Caco-2 (cell line): ENCODE measurements around the gene STEAP3. TPM values are rescaled to one million over a fixed set of nuclear protein-coding genes. Genes with fewer than 3 reads are reported as not detected.

ENCODE experiments used
- BruUV-seq: library from RNA; stranded (reverse); fragments of 400-500 nt; replicated peaks from 2 replicates; lab custom pipeline; 2021; lab: Mats Ljungman, UMichigan
- CTCF ChIA-PET: fragments of 300-600 bp; sonication (Branson Sonifier 250); formaldehyde crosslinking; loops from one replicate; lab custom pipeline; 2022; ENCODE audit warnings: antibody characterized with exemption; lab: Charles Lee
- POLR2A ChIA-PET: fragments of 300-600 bp; sonication (Branson Sonifier 250); formaldehyde crosslinking; loops from one replicate; lab custom pipeline; 2022; ENCODE audit warnings: antibody characterized with exemption; lab: Charles Lee
- DNase-seq, 2 experiments: peaks; one replicate each; pipeline versions ENCODE4 v3.0.0 to v3.0.0-alpha.2; 2020 to 2022
- H3K27me3 ChIP-seq: replicated peaks from 2 replicates; pipeline ENCODE4 v1.6.0; 2011; ENCODE audit warnings: low read length; ENCODE audit not compliant: control insufficient read depth, insufficient read depth
- H3K36me3 ChIP-seq: 2 replicates; pipeline ENCODE4 v1.5.1; 2011; ENCODE audit warnings: low read length; ENCODE audit not compliant: control insufficient read depth, insufficient read depth
- H3K4me1 ChIP-seq: fragments of 250-450 bp; sonication (Bioruptor Pico); 2 replicates; pipeline ENCODE4 v1.5.1; 2020; ENCODE audit warnings: mild to moderate bottlenecking
- H3K4me3 ChIP-seq: 2 replicates; pipeline ENCODE4 v1.5.1; 2011; ENCODE audit warnings: low read depth, mild to moderate bottlenecking, control low read depth, low read length
- H3K9me3 ChIP-seq: fragments of 250-450 bp; sonication (Bioruptor Pico); 2 replicates; pipeline ENCODE4 v1.5.1; 2020; ENCODE audit warnings: mild to moderate bottlenecking, moderate library complexity
- H3K27ac Mint-ChIP-seq: one replicate; pipeline ENCODE4 v1.8.0; 2022; ENCODE audit warnings: mixed read lengths; ENCODE audit not compliant: unreplicated experiment
- H3K27me3 Mint-ChIP-seq: one replicate; pipeline ENCODE4 v1.8.0; 2022; ENCODE audit warnings: mixed read lengths; ENCODE audit not compliant: insufficient read depth, unreplicated experiment
- H3K36me3 Mint-ChIP-seq: one replicate; pipeline ENCODE4 v1.8.0; 2022; ENCODE audit warnings: mild to moderate bottlenecking, mixed read lengths; ENCODE audit not compliant: insufficient read depth, unreplicated experiment
- H3K4me1 Mint-ChIP-seq: one replicate; pipeline ENCODE4 v1.8.0; 2022; ENCODE audit warnings: low read depth, mixed read lengths; ENCODE audit not compliant: unreplicated experiment
- H3K4me3 Mint-ChIP-seq: one replicate; pipeline ENCODE4 v1.8.0; 2022; ENCODE audit warnings: mild to moderate bottlenecking, moderate library complexity, mixed read lengths; ENCODE audit not compliant: unreplicated experiment
- H3K9me3 Mint-ChIP-seq: one replicate; pipeline ENCODE4 v1.8.0; 2022; ENCODE audit warnings: mixed read lengths; ENCODE audit not compliant: unreplicated experiment
- intact Hi-C: fragments of 100-400 bp; cut with micrococcal nuclease; formaldehyde crosslinking; loops from one replicate; pipeline ENCODE4 v1.10.0; 2022; ENCODE audit not compliant: unreplicated experiment
- total RNA-seq: library from RNA; stranded (reverse); gene quantifications from 2 replicates; pipeline ENCODE4 v1.2.3, GENCODE V29; 2022
- TF ChIP-seq, protein P1 (sequence below), 2 experiments: fragments of 200-600 bp in 1 of 2; IDR thresholded peaks; 1 replicate in 1 of 2; 2 replicates in 1 of 2; pipeline versions ENCODE4 v1.5.1 to v1.8.0; 2011 to 2022; ENCODE audit warnings: antibody characterized with exemption in 1 of 2, control low read depth in 1 of 2, inconsistent platforms in 1 of 2, low read depth in 1 of 2, low read length in 1 of 2, mild to moderate bottlenecking in 1 of 2, moderate library complexity in 1 of 2; ENCODE audit not compliant: insufficient read depth in 1 of 2, severe bottlenecking in 1 of 2, unreplicated experiment in 1 of 2

STEAP3 gene
- total RNA-seq, 1 experiment from 2014 or later = 20.4 TPM

DNA sequence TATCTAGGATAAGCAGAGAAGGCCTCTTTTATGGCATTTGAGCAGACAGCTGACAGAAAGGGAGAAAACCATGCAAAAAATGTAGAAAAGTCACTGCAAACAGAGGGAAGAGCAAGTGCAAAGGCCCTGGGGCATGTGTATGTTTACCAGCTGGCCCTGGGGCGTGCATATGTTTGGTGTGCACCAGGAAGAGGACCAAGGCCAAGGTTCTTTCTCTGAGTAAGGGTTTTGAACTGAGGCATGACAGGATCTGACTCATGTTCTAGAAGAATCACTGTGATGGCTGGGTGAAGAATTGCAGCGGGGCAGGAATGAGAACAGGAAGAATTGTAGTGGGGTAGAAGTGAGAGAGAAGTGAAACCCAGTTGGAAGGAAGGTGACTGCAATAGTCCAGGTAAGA is 69.6 kb downstream of the STEAP3 start:
- no peak overlapping the region for H3K4me3 Mint-ChIP-seq
- no peaks in the 10 kb centered on the region for H3K9me3 ChIP-seq
- ChIA-PET POLR2A (no interaction called here), CTCF (no interaction called here)
- BruUV-seq = no TSS peak
- no peaks in the 10 kb centered on the region for H3K4me1 Mint-ChIP-seq
- H3K27me3 Mint-ChIP-seq = no peaks in the 10 kb centered on the region
- TF ChIP-seq, protein P1, sequence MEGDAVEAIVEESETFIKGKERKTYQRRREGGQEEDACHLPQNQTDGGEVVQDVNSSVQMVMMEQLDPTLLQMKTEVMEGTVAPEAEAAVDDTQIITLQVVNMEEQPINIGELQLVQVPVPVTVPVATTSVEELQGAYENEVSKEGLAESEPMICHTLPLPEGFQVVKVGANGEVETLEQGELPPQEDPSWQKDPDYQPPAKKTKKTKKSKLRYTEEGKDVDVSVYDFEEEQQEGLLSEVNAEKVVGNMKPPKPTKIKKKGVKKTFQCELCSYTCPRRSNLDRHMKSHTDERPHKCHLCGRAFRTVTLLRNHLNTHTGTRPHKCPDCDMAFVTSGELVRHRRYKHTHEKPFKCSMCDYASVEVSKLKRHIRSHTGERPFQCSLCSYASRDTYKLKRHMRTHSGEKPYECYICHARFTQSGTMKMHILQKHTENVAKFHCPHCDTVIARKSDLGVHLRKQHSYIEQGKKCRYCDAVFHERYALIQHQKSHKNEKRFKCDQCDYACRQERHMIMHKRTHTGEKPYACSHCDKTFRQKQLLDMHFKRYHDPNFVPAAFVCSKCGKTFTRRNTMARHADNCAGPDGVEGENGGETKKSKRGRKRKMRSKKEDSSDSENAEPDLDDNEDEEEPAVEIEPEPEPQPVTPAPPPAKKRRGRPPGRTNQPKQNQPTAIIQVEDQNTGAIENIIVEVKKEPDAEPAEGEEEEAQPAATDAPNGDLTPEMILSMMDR (IDR thresholded peaks at IDR 0.05; ENCODE audit: insufficient read depth in 1 of 2, low read depth in 1 of 2, low read length in 1 of 2, severe bottlenecking in 1 of 2, unreplicated experiment in 1 of 2) = no peak
- DNase-seq = no peak
- no peaks in the 10 kb centered on the region for H3K9me3 Mint-ChIP-seq
- intact Hi-C loops = loop anchor here (5.0 kb wide), 1 partner anchor 111 kb away; no protein-coding TSS in a partner anchor
- H3K36me3 Mint-ChIP-seq = no peaks in the 10 kb centered on the region
- no peaks in the 10 kb centered on the region for H3K36me3 ChIP-seq
- no peaks in the 10 kb centered on the region for H3K4me1 ChIP-seq
- no peaks in the 10 kb centered on the region for H3K27me3 ChIP-seq
- no peak overlapping the region for H3K27ac Mint-ChIP-seq
- no peak overlapping the region for H3K4me3 ChIP-seq

DNA sequence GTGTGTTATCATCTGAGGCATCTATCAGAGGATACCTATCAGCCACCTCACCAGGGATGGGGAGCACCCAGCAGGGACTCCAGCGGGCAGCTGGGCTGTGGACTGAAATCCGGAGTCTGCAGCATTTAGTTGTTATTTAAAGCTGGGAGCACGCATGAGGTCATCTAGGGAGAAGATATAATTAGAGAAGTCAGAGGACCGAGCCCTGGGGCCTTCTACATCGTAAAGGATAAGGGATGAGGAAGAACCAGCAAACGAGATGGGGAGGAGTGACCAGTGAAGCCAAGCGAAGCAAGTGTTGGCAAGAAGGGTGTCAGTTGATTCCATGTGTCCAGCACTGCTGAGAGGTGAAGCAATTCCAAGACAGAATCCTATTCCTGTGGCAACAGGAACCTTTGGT is 70.3 kb downstream of the STEAP3 start:
- Mint-ChIP-seq H3K4me1 (no peaks in the 10 kb centered on the region), H3K4me3 (no peak overlapping the region), H3K9me3 (no peaks in the 10 kb centered on the region), H3K36me3 (no peaks in the 10 kb centered on the region), H3K27ac (no peak overlapping the region), H3K27me3 (no peaks in the 10 kb centered on the region)
- ChIA-PET POLR2A (no interaction called here), CTCF (no interaction called here)
- no peaks in the 10 kb centered on the region for H3K4me1 ChIP-seq
- no peaks in the 10 kb centered on the region for H3K36me3 ChIP-seq
- intact Hi-C loops = loop anchor here (5.0 kb wide), 1 partner anchor 112 kb away; no protein-coding TSS in a partner anchor
- TF ChIP-seq, protein P1 (IDR thresholded peaks at IDR 0.05; ENCODE audit: insufficient read depth in 1 of 2, low read depth in 1 of 2, low read length in 1 of 2, severe bottlenecking in 1 of 2, unreplicated experiment in 1 of 2) = no peak
- no peak for DNase-seq
- no TSS peak for BruUV-seq
- no peak overlapping the region for H3K4me3 ChIP-seq
- no peaks in the 10 kb centered on the region for H3K9me3 ChIP-seq
- H3K27me3 ChIP-seq = no peaks in the 10 kb centered on the region

DNA sequence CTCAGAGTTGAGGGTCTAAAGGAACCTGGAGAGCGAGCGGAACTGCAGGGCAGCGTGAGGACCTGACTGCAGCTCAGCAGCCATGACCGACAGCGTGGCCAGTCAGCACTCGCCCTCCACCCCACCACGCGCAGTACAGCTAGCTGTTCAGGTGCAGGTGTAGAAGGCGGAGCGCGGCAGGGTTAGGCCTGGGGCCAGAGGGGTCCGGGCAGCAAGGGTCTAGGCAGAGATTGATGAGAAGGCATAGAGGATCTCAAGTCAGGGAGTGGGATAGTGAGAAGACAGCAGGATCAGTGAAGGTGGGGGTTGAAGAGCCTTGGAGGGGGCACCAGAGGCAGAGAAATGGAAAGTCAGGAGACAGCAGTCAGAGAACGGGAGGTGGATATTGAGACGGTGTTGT is 71.0 kb downstream of the STEAP3 start:
- Histone ChIP-seq H3K4me1 (no peaks in the 10 kb centered on the region), H3K9me3 (no peaks in the 10 kb centered on the region), H3K4me3 (no peak overlapping the region), H3K36me3 (no peaks in the 10 kb centered on the region), H3K27me3 (no peaks in the 10 kb centered on the region)
- TF ChIP-seq, protein P1 (IDR thresholded peaks at IDR 0.05; ENCODE audit: insufficient read depth in 1 of 2, low read depth in 1 of 2, low read length in 1 of 2, severe bottlenecking in 1 of 2, unreplicated experiment in 1 of 2) = no peak
- DNase-seq = no peak
- POLR2A ChIA-PET = no interaction called here
- Mint-ChIP-seq H3K9me3 (no peaks in the 10 kb centered on the region), H3K4me1 (no peaks in the 10 kb centered on the region), H3K4me3 (no peak overlapping the region), H3K27me3 (no peaks in the 10 kb centered on the region), H3K36me3 (no peaks in the 10 kb centered on the region), H3K27ac (no peak overlapping the region)
- CTCF ChIA-PET = no interaction called here
- intact Hi-C loops = loop anchor here (5.0 kb wide), 1 partner anchor 112 kb away; no protein-coding TSS in a partner anchor
- no TSS peak for BruUV-seq
